HL-60 (cell line): ENCODE data around the gene GMPPA.

ENCODE experiments used
- DNase-seq, 2 experiments: peaks; one replicate each; pipeline ENCODE4 v3.0.0-alpha.2; 2010 to 2020; ENCODE audit warnings: low read depth in 1 of 2, low spot score in 1 of 2
- H3K27ac ChIP-seq: fragments of 250-450 bp; sonication (Bioruptor Pico); replicated peaks from 2 replicates; pipeline ENCODE4 v1.5.1; 2020; ENCODE audit warnings: mild to moderate bottlenecking, moderate library complexity
- H3K27me3 ChIP-seq: fragments of 250-450 bp; sonication (Bioruptor Pico); 2 replicates; pipeline ENCODE4 v1.5.1; 2021; ENCODE audit warnings: mild to moderate bottlenecking, moderate library complexity; ENCODE audit not compliant: insufficient read depth, poor library complexity, severe bottlenecking
- H3K4me3 ChIP-seq: replicated peaks from 2 replicates; pipeline ENCODE4 v1.5.1; 2011; ENCODE audit warnings: mild to moderate bottlenecking, control low read depth, low read length; ENCODE audit not compliant: insufficient read depth
- CTCF ChIP-seq: IDR thresholded peaks from one replicate; pipeline ENCODE4 v1.5.1; 2011; ENCODE audit warnings: low read length, control low read depth, inconsistent platforms; ENCODE audit not compliant: insufficient read depth
- GABPA ChIP-seq: IDR thresholded peaks from 2 replicates; pipeline ENCODE4 v1.6.1; 2012; ENCODE audit warnings: low read depth
- POLR2AphosphoS5 ChIP-seq: IDR thresholded peaks from 2 replicates; pipeline ENCODE4 v1.6.1; 2012; ENCODE audit warnings: low read depth
- REST ChIP-seq: IDR thresholded peaks from 2 replicates; pipeline ENCODE4 v1.6.1; 2012; ENCODE audit warnings: low read depth; ENCODE audit not compliant: insufficient replicate concordance
- SPI1 ChIP-seq: IDR thresholded peaks from 2 replicates; pipeline ENCODE4 v1.6.1; 2012; ENCODE audit warnings: low read depth, mild to moderate bottlenecking, borderline replicate concordance

The GMPPA gene

DNA sequence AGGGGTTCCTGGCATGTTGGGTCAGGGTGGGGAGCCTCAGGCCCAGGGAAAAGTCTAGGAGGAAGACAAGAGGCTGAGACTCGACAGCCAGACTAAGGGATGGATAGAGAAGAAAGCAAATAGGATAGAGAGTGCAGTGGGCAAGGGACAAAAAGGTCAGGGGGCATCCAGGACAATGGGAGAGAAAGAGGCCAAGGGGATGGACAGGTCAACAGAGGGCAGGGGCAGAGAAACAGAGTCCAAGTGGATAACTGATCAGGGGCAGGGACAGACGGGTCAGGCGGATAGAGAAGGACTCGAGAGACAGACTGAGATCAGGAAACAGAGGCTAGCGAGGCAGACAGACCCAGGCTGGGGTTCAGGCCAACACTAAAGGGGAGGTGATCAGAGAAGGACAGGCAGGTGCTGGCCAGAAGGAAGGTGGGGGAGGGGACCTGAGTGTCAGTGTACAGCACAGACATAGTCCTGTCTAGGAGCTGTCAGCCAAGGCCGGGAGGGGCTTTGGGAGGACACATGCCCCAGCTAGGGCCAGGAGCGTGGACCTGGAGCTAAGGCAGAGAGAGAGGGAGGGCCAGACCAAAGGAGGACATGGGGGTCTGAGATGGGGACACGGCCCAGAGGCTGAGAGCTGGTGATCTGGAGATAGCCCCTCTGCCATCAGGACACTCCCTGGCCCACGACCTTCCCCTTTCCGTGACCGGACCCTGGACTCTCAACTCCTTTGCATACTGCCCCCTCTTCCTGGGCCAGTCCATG lies 27.8 kb downstream of the GMPPA start:
- TF ChIP-seq REST (no peak), POLR2AphosphoS5 (no peak)
- Histone ChIP-seq H3K27me3 (peaks cover 80% of the 10 kb centered on the region), H3K27ac (no peak overlapping the region), H3K4me3 (no peak overlapping the region)
- DNase-seq: no peak

- no peak overlapping the region for H3K4me3 ChIP-seq
- DNase-seq: no peak
- TF ChIP-seq POLR2AphosphoS5 (no peak), GABPA (no peak), CTCF (no peak), REST (no peak), SPI1 (no peak)
- H3K27me3 ChIP-seq: peaks cover 75% of the 10 kb centered on the region
- no peak overlapping the region for H3K27ac ChIP-seq
These were observed 28.3 kb downstream of the GMPPA start for GRCh38 chr2:219527076-219527394.

DNA sequence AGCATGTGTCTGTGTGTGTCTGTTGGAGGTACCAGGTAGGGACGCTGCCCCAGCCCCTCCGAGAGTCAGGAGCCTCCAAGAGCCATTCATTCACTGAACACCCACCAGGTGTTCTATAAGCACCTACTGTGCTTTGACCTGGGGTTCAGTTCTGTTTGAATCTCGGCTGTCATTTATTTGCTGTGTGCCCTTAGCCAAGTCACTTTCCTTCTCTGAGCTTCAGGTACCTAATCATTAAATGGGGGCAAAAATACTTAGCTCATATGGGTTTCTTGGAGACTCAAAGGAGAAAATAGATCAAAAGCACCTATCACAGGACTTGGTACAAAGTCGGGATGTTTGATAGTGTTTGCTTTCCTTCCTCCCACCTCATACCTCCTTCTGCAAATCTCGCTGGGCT lies 28.8 kb downstream of the GMPPA start:
- Histone ChIP-seq H3K4me3 (no peak overlapping the region), H3K27me3 (peaks cover 74% of the 10 kb centered on the region), H3K27ac (no peak overlapping the region)
- TF ChIP-seq CTCF (no peak), GABPA (no peak), REST (no peak), SPI1 (no peak), POLR2AphosphoS5 (no peak)
- DNase-seq: no peak
